ENCODE measurements around the gene ZNF784.

The ZNF784 gene

DNA sequence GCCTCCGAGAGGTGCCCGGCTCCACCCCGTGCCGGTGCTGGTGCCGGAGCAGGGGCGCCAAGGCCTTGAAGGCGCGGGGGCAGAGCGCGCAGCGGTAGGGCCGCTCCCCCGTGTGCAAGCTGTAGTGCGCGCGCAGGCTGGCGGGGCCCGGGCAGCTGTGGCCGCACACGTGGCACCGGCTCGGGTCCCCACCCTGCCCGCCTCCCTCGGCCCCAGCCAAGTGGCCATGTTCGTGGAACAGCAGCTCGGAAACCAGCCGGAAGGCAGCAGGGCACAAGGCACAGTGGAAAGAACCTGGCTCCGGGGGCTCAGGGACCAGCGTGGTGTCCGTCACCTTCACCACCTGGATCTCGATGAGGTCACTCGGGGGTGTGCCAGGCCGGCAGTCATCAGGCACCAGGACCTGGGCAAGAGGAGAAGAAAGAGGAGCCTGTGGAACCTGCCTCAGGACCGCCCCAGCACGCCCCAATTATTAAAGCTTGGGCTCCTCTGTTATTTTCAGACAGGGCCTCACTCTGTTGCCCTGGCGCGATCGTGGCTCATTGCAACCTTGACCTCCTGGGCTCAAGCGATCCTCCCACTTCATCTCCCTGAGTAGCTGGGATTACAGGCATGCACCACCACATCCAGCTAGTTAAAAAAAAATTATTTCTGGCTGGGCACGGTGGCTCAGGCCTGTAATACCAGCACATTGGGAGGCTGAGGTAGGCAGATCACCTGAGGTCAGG lies 2.0 kb downstream of the ZNF784 start:
- FAIRE-seq (no peak), DNase-seq (ENCODE audit: insufficient read length, low spot score) (no peak)

DNA sequence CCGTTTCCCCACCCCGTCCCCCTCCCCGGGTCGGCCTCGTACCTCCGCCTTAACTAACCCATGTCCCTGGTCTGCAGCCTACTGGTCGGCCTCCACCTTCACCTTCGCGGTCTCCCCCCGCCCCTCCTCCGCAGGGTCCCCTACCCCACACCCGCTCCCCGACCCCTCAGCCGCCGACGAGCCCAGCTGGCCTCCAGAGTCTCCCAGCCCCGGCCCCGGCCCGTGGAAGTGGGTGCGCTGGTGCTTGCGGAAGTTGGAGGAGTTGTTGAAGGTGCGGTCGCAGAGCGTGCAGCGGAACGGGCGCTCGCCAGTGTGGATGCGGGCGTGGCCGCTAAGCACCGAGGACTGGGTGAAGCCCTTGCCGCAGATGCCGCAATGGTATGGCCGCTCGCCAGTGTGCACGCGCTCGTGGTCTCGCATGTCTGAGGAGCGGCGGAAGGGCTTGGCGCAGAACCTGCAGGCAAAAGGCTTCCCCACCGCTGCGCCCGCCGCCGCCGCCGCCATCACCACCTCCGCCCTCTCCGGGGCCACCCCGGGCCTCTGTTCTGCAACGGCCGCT lies 2.6 kb downstream of the ZNF784 start:
- DNase-seq (ENCODE audit: insufficient read length, low spot score) (no peak), FAIRE-seq (no peak)

DNA sequence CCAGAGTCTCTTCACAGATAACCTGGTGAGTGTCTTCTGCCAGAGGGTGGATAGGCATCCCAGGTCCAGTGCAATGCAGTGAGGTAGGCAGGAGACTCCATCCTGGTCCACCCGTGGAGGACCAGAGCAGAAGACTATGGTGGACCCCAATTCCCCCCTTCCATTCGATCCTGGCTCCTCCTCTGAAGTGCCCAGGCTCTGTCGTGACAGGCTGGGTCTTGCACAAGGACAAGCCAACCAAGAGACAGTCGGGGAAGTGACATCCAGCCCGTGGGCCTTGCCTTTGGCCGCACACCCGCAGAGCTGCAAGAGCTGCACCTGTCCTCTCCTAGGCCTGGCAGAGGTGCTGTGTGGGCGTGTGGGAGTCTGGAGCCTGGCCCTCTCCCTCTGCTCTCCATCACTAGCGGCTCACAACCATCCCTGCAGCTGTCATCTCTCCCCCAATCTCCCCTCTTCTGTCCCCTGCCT lies 3.1 kb downstream of the ZNF784 start:
- DNase-seq (ENCODE audit: insufficient read length, low spot score) (no peak), FAIRE-seq (no peak)

DNA sequence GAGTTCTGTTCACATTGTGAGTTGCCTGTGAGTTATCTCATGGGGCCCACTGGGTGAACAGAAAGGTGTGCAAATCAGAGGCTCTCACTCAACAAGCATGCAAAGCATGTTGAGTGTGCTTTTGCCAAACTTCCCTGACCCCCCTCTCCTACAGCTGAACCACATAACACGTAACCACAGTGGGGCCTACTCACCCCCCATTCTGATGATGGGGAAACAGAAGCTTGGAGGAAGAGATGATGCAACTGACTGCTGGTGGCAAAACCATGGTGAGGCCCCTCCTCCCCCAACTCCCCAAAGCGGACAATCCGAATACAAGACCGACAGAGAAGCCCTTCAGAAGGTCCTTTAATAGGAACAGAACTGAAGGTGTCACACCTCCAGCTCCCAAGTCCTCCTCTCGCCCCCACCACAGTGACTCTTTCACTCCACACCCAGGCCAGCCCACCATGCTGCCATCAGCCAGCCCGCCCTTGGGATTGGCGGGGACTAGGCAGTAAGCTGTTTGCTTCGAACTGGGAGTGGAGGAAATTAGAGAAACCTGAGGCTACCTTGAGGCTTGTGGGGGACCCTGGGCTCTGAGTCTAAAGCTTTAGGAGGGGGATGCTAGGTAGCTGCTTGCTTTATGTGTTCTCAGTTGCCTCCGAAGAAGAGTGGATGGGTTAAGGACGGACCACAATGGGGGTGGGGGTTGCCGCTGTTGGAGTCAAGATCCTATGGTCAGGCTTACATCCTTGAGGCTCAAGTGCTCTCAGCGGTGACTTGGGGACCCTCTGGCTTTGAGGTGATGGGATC lies 3.8 kb downstream of the ZNF784 start:
- FAIRE-seq, result no peak

DNA sequence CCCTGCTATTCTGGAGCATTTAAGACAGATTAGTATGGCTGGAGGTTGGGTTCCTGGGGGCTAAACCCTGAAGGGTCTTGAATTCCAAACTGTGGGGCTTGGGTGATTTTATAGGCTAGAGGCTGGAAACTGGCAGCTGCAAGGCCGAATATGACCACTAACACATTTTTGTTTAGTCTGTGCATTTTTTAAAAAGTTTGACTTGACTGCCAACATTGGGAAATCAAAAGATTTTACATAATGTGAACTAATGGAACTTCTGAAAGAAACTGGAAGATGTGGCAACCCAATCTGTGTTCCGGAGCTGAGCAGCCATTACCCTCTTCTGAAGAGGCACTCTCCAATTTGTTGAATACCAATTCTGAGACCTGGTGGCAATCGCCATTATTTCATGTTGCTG lies 5.1 kb downstream of the ZNF784 start:
- no peak for DNase-seq (ENCODE audit: insufficient read length, low spot score)
- no peak for FAIRE-seq

More for the DNA sequence above, 3.8 kb downstream of the ZNF784 start:
- no peak for DNase-seq (ENCODE audit: insufficient read length, low spot score)

DNA sequence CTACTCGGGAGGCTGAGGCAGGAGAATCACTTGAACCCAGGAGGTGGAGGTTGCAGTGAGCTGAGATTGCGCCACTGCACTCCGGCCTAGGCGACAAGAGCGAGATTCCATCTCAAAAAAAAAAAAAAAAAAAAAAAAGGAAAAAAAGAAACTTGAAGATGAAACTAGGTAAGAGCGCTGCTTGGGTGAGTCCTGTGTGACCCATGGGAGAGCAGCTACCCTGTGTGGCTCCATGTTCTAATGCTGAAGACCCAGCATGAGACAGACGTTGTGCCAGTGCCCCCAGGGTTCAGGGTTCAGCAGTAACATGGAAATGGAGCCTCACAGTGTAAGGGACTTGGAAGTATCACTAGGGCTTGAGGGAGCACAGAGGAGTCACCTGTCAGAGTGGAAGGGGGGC lies 5.9 kb downstream of the ZNF784 start:
- no peak for DNase-seq (ENCODE audit: insufficient read length, low spot score)

DNA sequence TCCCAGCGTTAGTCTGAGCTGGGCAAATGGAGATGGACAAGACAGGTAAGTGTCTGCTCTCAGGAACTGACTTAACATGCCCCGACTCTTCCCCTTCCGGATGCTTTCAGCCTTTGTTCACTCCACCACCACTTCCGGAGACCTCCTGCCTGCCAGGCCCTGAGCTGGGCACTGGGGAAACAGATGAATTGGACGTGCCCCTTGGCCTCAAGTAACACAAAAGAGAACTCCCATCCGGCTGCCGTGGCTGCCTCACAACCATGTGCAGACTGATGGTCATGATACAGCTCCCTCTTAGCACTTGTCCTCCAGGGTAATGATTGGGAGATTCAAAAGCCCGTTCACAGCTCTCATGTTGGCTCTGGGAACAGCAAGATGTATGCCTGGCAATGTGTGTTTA lies 6.9 kb downstream of the ZNF784 start:
- FAIRE-seq (no peak), DNase-seq (ENCODE audit: insufficient read length, low spot score) (no peak)

More for the DNA sequence above, 5.9 kb downstream of the ZNF784 start:
- no peak for FAIRE-seq

DNA sequence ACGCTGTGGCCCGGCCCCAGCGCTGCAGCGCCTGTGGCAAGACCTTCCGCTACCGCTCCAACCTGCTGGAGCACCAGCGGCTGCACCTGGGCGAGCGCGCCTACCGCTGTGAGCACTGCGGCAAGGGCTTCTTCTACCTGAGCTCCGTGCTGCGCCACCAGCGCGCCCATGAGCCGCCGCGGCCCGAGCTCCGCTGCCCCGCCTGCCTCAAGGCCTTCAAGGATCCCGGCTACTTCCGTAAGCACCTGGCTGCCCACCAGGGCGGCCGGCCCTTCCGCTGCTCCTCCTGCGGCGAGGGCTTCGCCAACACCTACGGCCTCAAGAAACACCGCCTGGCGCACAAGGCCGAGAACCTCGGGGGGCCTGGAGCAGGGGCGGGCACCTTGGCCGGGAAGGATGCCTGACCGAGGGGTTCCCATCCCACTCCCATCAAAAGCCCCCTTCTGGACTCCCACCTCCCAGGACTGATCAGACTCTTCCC lies 7.9 kb downstream of the ZNF784 start:
- FAIRE-seq (no peak), DNase-seq (ENCODE audit: insufficient read length, low spot score) (no peak)

DNA sequence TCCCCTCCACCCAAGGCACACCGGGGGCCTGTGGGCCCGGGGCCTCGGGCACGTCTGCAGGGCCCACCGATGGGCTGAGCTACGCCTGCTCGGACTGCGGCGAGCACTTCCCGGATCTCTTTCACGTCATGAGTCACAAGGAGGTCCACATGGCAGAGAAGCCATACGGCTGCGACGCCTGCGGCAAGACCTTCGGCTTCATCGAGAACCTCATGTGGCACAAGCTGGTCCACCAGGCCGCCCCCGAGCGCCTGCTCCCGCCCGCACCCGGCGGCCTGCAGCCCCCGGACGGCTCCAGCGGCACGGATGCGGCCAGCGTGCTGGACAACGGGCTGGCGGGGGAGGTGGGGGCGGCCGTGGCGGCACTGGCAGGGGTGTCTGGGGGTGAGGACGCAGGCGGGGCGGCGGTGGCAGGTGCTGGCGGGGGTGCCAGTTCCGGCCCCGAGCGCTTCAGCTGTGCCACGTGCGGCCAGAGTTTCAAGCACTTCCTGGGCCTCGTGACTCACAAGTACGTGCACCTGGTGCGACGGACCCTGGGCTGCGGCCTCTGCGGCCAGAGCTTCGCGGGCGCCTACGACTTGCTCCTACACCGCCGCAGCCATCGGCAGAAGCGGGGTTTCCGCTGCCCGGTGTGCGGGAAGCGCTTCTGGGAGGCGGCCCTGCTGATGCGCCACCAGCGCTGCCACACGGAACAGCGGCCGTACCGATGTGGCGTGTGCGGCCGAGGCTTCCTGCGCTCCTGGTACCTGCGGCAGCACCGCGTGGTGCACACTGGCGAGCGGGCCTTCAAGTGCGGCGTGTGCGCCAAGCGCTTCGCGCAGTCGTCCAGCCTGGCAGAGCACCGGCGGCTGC lies 8.6 kb downstream of the ZNF784 start:
- no peak for DNase-seq (ENCODE audit: insufficient read length, low spot score)
- FAIRE-seq, result no peak

DNA sequence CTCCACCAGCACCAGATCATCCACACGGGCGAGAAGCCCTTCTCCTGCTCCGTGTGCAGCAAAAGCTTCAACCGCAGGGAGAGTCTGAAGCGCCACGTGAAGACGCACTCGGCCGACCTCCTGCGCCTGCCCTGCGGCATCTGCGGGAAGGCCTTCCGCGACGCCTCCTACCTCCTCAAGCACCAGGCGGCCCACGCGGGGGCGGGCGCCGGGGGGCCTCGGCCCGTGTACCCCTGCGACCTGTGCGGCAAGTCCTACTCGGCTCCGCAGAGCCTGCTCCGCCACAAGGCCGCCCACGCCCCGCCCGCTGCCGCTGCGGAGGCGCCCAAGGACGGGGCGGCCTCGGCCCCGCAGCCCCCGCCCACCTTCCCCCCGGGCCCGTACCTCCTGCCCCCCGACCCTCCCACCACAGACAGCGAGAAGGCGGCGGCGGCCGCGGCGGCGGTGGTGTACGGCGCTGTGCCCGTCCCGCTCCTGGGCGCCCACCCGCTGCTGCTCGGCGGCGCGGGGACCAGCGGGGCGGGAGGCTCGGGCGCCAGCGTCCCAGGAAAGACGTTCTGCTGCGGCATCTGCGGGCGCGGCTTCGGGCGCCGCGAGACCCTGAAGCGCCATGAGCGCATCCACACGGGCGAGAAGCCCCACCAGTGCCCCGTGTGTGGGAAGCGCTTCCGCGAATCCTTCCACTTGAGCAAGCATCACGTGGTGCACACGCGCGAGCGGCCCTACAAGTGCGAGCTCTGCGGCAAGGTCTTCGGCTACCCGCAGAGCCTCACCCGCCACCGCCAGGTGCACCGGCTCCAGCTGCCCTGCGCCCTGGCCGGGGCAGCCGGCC lies 9.4 kb downstream of the ZNF784 start:
- no peak for FAIRE-seq
- no peak for DNase-seq (ENCODE audit: insufficient read length, low spot score)

DNA sequence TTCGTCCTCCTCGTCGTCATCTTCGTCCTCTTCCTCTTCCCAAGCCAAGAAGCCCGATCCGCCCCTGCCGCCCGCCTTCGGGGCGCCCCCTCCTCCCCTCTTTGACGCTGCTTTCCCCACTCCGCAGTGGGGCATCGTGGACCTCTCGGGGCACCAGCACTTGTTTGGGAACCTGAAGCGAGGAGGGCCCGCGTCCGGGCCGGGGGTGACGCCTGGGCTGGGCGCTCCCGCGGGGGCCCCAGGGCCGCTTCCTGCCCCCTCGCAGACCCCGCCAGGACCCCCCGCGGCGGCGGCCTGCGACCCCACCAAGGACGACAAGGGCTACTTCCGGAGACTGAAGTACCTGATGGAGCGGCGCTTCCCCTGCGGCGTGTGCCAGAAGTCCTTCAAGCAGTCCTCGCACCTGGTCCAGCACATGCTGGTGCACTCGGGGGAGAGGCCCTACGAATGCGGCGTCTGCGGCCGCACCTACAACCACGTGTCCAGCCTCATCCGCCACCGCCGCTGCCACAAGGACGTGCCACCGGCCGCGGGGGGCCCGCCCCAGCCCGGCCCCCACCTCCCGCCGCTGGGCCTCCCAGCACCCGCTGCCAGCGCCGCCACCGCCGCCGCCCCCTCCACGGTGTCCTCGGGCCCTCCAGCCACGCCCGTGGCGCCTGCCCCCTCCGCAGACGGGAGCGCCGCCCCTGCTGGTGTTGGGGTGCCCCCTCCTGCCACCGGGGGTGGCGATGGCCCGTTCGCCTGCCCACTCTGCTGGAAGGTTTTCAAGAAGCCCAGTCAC lies 10.2 kb downstream of the ZNF784 start:
- DNase-seq (ENCODE audit: insufficient read length, low spot score) (no peak), FAIRE-seq (no peak)

DNA sequence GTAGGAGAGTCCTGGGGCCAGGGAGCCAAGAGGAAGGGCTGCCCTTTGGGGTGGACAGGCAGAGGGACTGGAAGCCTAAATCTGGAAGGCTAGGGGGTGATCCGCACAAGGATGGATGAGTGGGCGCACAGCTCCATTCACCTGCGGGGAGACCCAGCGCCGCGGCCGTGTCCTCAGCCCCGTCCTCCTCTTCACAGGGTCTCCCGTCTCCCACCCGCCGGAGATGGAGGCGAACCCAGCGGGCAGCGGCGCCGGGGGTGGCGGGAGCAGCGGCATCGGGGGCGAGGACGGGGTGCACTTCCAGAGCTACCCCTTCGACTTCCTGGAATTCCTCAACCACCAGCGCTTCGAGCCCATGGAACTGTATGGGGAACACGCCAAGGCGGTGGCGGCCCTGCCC lies 11.0 kb downstream of the ZNF784 start:
- DNase-seq (ENCODE audit: insufficient read length, low spot score) (no peak), FAIRE-seq (no peak)

DNA sequence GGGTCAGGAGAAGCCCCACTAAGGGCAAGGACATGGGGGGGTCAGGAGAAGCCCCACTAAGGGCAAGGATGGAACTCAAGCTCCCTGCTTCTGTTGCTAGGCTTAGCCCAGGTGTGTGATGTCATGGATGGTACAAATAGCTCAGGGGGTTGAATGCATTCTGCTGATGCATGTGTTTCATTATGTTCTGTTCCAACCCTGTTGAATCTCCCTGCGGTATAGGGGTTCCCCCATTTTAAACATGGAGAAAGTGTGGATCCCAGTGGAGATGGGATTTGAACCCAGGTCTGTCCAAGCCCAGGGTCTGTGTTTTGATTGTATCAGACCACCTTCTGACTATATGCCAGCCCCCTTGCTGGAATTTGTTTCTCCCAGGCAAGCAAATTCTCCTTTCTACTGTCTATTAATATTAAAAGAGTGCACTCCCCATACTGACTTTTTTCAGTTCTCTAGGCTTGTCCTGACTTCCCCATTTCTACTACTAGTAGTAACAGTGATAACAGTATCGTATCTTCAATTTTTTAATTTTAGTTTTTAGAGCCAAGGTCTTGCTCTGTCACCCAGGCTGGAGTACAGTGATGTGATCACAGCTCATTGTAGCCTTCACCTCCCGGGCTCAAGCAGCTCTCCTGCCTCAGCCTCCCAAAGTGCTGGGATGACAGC lies 12.3 kb downstream of the ZNF784 start:
- no peak for DNase-seq (ENCODE audit: insufficient read length, low spot score)

DNA sequence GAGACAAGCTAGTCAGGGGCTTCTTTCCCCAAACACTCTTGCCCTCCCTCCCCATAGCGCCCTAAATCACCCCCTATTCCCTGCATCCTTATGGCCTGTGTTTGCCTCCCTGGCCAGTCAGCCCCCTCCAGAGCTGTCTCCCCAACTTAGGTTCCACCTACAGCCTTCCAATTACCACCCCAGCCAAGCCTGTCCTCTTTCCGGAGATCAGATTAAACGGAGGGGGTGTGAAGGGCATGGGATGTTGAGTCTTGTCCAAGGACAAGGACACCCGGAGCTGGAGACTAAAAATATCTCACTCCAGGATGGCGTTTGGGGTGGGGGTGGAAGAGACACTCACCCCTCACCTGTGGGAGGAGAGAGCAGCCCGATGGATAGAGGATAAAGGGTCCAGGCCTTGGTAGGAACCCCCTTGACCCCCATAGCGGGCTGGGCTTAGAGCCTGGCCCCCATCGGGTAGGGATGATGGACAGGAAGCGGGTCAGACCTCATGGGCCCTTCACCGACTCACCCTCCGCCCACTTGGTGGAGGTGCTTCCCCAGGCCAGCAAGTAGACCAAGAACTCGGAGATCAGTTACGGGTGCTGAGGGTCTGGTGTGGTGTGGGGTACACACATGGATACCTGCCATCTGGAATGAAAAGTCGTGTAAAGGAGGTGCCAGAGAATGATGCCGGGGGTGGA lies 12.9 kb downstream of the ZNF784 start:
- no peak for DNase-seq (ENCODE audit: insufficient read length, low spot score)
- no peak for FAIRE-seq

More for the DNA sequence above, 12.3 kb downstream of the ZNF784 start:
- FAIRE-seq, result no peak

DNA sequence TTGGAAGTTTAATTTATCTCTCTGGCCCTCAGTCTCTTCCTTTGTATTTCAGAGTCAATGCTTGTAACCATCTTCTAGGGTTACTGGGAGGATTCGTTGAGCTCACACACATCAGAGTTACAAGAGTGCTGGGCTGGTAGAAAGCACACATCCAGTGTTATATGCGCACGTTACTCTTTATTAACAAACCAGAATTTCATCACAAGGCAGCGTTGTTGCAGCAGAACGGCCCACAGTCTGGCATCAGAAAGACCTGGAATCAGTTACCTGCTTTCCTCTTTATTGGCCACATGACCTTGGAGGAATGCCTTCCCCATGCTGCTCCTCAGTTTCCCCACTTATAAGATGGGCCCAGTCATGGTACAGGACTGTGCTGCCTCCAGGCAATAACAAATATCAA lies 15.0 kb downstream of the ZNF784 start:
- FAIRE-seq (no peak), DNase-seq (ENCODE audit: insufficient read length, low spot score) (no peak)

DNA sequence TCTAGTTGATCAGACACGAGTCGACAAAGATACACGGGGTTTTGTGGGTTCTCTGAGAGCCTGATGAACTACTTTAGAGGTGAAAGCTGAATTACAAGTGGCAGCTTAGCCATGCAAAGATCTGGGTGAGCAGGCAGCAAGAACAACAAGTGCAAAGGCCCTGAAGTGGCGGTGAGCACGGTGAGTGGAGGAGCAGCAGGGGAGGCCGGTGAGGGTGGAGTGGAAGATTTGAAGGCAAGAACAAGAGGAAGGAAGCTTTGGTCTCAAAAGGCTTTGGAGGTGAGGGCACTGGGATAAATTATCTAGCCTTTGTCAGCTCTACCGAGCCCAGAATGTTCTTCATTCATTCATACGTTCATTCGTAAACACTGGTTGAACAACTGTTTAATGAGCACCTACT lies 17.5 kb downstream of the ZNF784 start:
- FAIRE-seq (no peak), DNase-seq (ENCODE audit: insufficient read length, low spot score) (no peak)

DNA sequence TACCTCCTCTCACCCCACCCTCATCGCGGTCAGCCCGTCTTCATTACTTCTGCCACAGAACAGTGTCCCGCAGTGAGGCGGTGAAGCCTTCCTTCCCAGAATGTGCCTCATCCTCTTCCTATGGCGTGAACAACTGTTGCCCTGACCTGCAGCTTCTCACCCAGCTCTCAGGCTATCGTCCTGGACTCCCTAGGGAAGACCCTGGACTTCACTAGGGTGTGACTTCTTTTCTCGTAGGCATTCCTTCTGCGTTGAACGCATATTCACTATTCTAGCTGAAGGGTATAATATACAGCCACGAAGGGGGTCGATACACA lies 17.9 kb downstream of the ZNF784 start:
- FAIRE-seq, result no peak
- DNase-seq (ENCODE audit: insufficient read length, low spot score), result no peak
